UCSD-AML1 (cell line): ENCODE results near the gene PHF14.

ENCODE experiments used
- DNase-seq: peaks from one replicate; lab custom pipeline; 2025; ENCODE audit not compliant: unreplicated experiment; lab: John Stamatoyannopoulos, UW

Gene PHF14

GRCh38 chr7:11206177-11206899 lies 232.7 kb downstream of the PHF14 start:
- DNase-seq: no peak

- DNase-seq: no peak
Measured at GRCh38 chr7:11207565-11207964, 233.9 kb downstream of the PHF14 start.

GRCh38 chr7:11208883-11209465 lies 235.3 kb downstream of the PHF14 start:
- no peak for DNase-seq

- no peak for DNase-seq
Measured at GRCh38 chr7:11210374-11210773, 236.7 kb downstream of the PHF14 start.

GRCh38 chr7:11212080-11212711 lies 238.5 kb downstream of the PHF14 start:
- peak; percentile 4 for DNase-seq

GRCh38 chr7:11212816-11213215 lies 239.1 kb downstream of the PHF14 start:
- DNase-seq: no peak

GRCh38 chr7:11213266-11213665 lies 239.6 kb downstream of the PHF14 start:
- no peak for DNase-seq

GRCh38 chr7:11216276-11216675 lies 242.6 kb downstream of the PHF14 start:
- no peak for DNase-seq

GRCh38 chr7:11217848-11218565 lies 244.3 kb downstream of the PHF14 start:
- DNase-seq: no peak
